HL-60/S4 treated with phorbol 12-myristate 13-acetate at 8.2 ng/mL for 4 days and 3 days (cell line): ENCODE results near the gene CLIP4.

ENCODE experiments used
- in situ Hi-C: fragments of 300-500 bp; cut with MboI; formaldehyde crosslinking; loops from 2 replicates; pipeline ENCODE4 v1.15.0; 2022; ENCODE audit warnings: low sequenced_read_pairs

CLIP4 gene

DNA sequence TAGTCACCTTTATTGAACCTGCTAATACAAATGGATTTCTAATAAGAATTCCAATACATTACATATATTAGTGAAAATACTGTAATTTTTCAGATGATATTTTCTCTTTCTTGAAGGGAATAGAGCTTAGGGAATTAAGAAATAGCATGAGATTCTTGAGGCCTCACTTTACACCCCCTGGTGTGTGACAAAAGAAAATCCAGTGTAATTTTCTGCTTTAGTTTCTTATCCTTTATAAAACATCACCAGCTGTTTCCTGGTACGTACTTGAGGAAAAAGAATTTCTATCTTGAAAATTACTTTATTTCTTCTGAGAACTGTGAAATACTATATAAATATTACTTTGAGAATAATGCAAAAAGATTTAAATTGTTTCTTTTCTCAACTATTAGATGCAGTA lies 71.6 kb downstream of the CLIP4 start:
- in situ Hi-C loops = no loop called here

DNA sequence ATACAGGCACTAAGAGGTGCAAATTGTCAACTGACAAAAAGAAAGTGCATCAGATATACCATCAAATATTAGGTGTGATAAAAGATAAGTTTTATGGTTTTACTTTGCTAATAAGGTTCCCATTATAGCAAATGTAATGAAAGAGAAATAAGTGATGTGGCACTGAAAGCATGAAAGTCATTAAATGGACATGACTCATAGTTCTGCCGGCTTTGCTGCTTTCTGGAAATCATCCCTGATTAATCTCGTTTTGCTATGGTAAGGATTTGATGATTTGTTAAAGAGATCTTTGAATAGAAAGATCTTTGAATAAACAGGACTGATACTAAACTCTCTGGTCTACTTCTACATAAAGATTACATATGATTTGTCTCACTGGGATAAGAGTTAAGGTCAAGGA lies 72.7 kb downstream of the CLIP4 start:
- in situ Hi-C loops = no loop called here

DNA sequence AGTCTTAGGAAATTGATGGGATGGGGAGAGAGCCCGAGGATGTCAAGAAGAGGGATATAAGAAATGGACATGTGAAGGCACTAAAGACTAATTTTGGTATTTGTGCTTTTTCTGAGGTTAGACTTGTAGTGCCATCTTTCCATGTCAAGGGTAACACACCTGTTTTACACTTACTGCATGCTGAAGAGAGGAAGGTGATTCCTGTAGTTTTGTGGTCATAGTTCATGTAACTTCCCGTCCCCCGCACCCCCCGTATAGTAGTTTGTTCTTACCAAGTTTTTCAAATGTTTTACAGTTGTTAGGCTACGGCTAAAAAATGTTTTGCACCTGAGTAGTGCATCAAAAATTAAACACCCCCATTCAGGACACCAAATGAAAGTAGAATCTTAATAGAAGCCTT lies 73.8 kb downstream of the CLIP4 start:
- in situ Hi-C loops = no loop called here

DNA sequence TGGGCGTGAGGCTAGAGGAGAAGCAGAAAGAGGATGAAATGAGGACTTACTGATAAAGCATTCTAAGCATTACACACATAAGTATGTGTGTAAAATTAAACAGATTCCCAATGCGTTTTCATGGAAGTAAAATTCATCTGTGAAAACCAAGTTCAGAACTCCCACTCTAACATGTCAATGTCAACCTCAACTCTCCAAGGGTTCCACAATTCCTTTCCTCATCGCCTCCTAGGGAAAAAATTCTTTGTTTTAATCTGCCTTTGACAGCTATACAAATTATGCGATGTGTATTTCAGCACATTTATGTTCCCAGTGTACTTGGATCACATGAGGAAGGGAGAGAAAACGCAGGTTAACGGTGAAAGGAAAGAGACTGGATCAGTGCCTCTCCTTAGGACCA lies 76.6 kb downstream of the CLIP4 start:
- in situ Hi-C loops = no loop called here

DNA sequence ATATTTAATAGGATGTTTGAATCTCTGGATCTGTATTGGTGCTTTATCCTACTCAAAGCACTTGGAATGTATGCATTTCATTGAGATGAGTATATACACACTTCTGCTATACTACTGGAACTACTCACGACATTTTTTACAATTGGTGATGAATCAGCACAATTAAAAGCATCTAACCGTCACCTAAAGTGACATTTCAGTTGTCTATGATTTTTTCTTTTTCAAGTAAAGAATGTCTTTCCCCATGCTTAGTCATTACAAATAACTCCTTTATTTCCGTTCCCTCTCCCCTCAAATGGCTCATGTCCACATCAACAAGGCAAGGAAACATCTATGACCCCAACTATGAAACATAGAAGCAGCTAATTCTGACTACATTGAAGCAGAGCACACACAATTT lies 77.3 kb downstream of the CLIP4 start:
- in situ Hi-C loops = no loop called here

DNA sequence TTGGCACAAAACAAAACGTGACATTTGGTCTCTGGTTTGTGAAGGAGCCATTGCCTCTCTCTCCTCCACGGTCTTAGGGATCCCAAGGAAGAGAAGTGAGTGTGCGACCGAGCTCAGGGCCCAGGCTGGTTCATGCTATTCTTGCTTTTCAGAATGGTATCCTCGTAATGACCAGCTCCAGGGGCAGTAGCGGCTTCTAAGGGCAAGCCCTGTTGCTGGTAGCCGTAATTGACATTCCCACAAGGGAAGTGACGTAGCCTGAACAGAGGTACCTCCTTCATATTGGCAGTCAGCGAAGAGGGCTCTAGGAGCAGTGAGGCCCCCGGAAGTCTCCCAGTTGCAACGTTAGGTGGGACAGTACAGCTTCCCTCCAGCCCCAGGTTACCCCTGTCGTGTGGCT lies 77.9 kb downstream of the CLIP4 start:
- in situ Hi-C loops = no loop called here

DNA sequence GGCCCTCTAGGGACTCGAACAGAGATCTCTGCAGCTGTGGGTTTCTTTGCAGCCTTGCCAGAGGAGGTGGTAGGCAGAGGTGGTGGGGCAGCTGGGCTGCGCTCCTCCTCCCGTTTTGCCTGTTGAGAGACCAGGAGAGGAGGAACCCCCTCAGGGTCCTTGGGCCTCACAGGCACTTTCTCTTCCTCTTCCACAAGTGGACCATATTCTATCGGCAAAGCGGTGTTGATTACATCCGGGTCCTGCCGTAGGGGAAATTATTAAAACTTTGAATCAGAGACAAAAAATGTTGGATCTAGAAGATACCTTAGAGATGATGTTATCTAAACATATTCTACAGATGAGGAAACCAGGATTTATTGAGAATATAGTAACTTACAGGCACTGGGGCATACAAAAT lies 78.5 kb downstream of the CLIP4 start:
- in situ Hi-C loops = no loop called here

DNA sequence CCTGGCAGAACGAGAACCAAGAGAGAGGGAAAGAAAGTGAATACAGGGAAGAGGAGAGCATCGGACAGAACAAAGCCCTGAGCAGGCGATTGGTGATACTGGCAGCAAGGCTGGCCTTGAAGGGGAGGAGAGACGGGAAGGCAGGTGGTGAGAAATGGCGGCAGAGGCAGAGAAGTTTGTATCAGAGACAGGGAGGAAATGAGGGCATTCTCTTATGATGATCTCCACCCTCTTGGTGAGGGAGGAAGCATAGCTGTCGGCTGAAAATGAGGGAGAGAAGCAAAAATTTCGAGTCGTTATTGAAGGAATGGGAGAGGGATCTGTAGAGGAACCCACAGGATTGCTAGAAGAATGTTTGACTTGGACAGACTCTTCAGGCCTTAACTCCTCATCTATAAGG lies 80.6 kb downstream of the CLIP4 start:
- in situ Hi-C loops = loop anchor here (5.0 kb wide), 1 partner anchor 238 kb away; no protein-coding TSS in a partner anchor

DNA sequence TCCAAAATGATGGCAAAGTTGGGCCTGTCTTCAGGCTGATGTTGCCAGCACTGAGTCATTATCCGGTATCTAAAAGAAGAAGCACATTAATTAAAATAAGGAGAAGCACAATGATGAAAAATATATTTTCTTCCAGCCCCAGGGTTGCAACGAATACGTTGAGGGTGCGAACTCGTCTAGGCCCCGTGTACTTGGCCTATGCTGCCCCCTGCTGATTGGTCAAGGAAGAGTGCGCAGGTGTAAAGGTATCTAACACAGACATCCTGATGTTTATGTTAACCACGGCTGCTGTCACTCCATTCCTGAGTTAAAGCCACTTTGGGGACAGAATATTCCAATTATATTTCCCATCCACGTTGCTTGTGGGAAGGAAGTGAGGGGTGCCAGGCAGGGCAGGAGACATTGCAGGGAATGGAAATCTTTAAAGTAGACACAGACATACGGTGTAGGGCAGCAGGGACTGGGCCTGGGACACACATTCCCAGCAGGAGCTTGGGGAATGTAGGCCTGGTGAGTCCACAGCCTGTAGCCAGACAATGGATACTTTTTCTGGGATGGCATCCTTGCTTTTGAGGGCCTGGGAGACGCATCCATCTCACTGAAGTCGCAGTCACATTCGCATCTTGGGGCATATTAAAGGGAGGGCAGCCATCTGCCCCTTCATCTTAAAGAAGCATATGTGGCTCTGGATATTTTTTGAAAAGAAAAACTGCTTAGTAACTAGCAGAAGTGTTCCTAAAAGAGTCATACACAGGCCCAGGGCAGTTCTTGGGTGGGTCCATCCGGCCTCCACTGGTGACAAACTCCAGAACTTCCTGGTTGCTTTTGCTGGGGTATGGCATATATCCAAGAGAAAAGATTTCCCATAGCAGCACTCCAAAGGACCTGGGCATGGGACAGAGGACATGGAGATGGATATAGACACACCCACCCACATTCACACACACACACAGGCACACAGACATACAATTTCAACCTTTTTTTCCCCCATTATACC lies 81.9 kb downstream of the CLIP4 start:
- in situ Hi-C loops = loop anchor here (5.0 kb wide), 1 partner anchor 240 kb away; no protein-coding TSS in a partner anchor

DNA sequence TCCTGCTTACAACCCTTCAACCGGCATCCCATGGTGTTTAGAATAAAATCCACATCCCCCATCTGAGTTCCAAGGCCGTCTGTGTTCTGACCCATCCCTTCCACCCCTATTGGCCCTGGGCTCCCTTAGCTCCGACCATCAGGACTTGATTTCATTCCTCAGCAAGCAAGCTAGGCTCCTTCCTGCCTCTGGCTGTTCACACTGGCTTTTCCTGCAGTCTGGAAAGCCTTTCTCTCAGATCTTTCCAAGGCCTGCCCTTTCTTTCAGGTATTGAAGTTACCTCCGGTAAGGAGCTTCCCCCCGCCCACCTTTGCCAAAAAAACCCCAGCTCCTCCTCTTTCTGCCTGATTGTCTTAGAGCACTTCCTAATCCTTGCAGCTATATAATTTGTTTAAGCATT lies 86.8 kb downstream of the CLIP4 start:
- in situ Hi-C loops = no loop called here

DNA sequence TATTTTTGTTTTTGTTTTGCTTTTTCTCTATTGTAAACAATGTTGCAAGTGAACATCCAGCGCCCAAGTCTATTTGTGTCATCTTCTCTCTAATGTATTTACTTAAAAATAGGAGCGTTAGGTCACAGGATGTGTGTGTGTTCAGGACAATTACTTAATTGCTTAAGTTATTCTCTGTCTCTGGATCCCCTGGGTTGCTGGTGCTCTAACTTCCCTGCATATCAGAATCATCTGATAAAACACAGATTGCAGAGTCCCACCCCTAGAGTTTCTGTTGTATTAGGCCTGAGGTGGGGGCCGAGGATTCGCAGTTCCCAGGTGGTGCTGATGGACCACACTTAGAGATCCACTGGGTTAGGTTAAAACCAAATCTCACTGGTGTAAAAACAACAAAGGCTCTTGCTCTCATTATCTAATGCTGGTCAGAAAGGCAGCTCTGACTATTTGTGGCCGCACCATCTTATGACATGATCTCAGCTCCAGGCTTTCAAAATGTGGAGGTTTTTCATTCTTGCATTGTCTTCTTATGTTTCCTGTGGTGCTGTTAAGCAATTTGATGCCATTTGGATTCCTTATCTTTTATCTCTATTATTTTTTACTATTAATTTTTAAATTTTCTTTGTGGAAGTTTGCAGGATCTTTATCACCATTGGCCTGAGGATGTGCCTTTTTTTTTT lies 87.7 kb downstream of the CLIP4 start:
- in situ Hi-C loops = no loop called here

DNA sequence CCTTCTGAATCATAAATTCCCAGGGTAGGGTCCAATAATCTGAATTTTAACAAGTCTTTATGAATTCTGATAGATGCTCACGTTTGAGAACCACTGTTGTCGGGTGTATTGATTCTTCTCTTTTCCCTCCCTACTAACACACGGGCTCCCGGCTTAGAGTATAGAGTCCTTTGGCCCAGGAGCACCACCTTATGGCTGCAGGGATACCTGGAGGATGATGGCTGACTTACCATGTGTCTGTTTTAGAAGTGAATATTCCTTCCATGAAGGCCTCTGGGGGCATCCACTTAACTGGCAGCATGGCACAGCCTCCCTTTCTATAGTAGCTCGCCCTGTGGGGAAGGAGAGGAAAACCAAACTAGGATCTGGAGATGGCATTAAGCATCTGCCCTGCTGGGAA lies 91.7 kb downstream of the CLIP4 start:
- in situ Hi-C loops = no loop called here

DNA sequence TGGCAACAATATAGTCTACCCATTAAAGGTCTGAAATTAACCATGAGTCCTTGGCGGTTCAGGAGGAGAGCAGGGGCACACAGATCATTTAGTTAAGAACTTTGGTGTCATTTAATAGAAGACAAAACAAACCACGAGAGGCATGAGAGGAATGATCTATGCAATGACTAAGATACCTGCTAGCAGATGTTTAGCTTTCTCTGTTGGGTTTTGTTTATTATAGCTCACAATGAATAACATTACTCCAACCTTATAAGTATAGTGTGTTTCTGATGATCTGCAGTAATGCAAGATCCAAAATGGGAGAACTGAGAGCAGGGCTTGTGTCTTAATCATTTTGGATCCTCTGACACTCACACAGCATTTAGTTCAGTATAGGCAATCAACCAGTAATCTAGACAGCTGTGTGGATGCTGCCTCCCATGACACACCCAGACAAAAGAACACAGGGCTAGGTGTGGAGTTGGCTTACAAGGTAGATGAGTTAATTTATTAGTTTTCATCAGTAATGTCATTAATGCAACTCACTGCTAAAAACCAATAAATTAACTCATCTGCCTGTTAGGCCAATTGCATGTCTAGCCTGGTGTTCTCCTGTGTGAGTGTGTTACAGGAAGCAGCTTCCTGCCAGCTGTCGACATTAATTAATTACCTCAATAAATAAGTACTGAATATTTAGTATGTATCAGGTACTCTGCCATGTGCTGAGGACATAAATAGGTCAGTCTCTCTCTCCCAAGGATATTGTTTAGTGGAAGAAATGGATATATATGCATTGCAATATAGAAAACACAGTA lies 92.3 kb downstream of the CLIP4 start:
- in situ Hi-C loops = no loop called here

DNA sequence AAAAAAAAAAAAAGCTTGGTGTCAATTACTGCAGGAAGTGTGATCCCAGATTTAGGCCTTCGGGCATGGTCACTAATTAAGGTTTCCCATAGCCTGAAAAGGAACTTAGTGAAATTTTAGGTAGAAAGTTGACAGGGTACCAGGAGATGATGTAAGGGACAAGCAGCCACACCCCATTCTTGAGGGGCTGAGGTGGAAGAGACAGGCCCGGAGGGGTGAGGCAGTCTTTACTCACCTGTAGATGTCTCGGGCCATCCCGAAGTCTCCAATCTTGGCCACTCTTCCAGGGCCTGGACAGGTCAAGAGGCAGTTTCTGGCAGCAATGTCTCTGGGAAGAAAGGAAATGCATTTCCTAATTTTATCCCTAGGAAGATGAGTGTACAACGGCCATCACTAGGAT lies 94.3 kb downstream of the CLIP4 start:
- in situ Hi-C loops = no loop called here

DNA sequence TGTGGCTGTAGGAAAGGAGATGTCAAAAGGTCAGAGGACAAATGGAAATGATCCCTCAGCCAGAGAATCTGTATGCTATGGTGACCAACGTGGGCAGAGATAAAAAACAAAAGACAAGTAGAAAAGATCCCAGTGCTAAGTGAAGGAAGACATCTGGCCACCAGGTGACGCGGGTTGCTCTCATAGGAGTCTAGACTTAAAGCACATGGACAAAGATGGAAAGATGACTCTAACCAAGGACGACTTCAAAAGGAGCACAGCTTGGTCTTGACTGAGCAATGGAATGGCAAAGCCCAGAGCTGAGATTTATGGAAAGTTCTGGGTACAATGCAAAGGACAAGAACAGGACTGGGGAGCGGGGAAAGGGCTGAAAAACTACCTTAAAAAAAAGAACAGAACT lies 96.8 kb downstream of the CLIP4 start:
- in situ Hi-C loops = no loop called here

DNA sequence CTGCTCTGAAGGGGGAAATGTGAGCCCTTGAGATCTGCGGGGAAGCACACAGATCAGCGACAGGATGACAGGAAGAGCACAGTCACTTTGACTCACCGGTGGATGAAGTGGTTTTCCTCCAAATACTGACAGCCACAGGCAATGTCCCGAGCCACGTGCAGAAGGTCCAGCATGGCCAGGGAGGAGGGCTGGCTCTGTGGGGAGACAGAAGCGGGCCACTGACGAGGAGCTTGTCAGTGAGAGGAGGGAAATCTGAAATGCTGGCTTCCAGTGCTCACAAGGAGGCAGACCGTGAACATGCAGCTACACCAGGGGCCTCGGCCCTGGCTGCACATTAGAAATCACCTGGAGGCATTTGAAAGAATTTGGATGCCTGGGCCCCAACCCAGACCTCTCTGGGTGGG lies 98.7 kb downstream of the CLIP4 start:
- in situ Hi-C loops = no loop called here

DNA sequence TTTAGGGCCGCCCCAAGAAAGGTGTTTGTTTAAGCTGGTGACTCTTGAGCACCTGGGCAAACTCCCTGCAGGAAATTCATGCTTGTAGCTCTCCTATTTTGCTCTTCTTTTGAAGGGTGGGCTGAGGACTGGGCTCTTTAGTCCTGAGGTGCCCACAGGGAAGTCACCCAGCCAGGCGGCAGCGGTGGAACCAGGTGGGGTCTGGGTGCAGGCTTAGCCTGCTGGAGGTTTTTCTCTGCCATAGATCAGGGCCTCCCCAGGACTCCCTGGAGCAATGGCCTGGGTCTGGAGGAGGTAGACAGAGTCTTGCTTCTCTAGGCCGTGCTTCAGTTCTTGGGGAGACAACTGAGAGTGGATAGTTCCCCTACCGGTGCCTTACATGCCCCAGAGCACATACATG lies 99.9 kb downstream of the CLIP4 start:
- in situ Hi-C loops = no loop called here

DNA sequence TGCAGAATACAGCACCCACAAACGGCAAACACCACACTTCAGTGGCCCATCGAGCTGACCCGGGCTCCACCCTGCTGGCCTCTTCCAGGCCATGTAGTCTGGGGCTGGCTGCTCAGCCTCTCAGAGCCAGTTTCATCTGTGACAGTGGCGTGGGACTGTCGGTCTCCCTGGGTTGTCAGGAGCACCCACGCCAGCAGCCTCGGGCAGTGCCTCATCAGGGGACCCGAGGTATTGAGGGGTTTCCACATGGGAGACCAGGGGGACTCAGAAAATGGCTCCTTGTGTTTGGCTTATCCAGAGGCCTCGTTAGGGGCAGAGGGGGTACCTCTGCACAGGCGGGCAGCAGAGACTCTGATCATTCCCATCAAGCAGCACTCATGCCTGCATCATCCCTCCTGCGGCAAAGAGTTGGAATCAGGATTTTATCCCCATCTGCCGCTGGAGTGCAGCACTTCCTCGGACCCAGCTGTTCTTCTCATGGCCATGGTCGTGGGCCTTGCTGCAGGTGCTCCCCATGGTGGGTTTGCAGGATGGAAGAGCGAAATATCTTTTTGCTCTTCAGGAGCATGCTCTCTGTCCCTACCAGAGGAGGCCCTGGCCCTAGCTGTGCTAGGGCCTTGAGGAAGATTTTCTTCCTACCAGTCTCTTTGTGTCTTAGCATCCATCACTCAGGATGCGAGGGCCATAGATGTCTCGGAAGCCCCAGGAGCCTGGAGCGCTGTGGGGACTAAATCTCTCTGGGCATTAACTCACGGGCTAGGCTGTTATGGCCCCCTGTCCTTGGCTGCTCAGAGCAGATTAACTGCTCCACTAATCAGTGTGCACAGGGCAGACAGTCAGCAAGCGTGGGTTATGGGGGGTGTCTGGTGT lies 100.8 kb downstream of the CLIP4 start:
- in situ Hi-C loops = no loop called here

DNA sequence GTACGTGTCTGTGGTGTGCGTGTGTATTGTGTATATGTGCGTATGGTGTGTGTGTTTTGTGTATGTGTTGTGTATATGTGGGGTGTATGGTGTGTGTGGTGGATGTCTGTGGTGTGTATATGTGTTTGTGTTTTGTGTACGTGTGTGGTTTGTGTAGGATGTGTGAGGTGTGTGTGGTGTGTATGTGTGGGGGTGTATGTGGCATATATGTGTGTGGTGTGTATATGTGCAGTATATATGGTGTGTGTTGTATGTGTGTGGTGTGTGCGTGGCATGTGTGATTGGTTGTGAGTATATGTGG lies 101.3 kb downstream of the CLIP4 start:
- in situ Hi-C loops = no loop called here

DNA sequence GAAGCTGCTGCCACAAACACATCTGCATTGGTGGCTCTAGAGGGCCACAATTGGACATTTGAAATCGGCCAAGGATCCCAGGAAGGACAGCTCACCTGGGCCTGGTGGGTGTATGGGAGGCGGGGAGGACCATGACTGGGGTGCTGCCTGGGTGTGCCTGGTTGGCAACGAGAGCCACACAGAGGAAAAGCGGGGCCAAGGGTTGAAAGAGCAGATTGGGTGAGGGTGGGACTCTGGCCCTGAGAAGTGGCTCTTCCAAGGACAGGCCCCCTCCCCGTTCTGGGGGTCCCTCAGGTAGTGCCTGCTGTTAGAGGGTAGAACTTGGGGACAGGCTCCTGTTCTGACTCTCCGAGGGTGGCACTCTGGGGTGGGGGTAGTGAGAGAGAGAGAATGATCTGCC lies 102.9 kb downstream of the CLIP4 start:
- in situ Hi-C loops = no loop called here
